Ectodermal cell (in vitro differentiated cells): ENCODE results near the gene MOK.
"Not testable (repeated sequence)": the region's sequence is repeated elsewhere in the genome, so short reads cannot be mapped to it uniquely, and the experiment has no call there.

Source experiments
- H3K27ac ChIP-seq: 2 replicates; pipeline ENCODE4 v1.7.0; 2013; ENCODE audit warnings: mild to moderate bottlenecking, low read depth, low read length; ENCODE audit not compliant: insufficient read depth, poor library complexity, severe bottlenecking
- H3K27me3 ChIP-seq: 2 replicates; pipeline ENCODE4 v1.7.0; 2013; ENCODE audit warnings: mild to moderate bottlenecking, low read length; ENCODE audit not compliant: insufficient read depth, control insufficient read depth, poor library complexity, severe bottlenecking
- H3K36me3 ChIP-seq: one replicate; pipeline ENCODE4 v1.7.0; 2013; ENCODE audit warnings: low read length; ENCODE audit not compliant: control insufficient read depth, insufficient read depth
- H3K4me1 ChIP-seq: one replicate; pipeline ENCODE4 v1.7.0; 2013; ENCODE audit warnings: low read length; ENCODE audit not compliant: control insufficient read depth, insufficient read depth
- H3K4me3 ChIP-seq: 2 replicates; pipeline ENCODE4 v1.7.0; 2013; ENCODE audit warnings: low read depth, low read length, control low read depth; ENCODE audit not compliant: insufficient read depth
- H3K9me3 ChIP-seq: 2 replicates; pipeline ENCODE4 v1.7.0; 2013; ENCODE audit warnings: mild to moderate bottlenecking, low read length, moderate library complexity; ENCODE audit not compliant: control insufficient read depth
- WGBS, 2 experiments: methylation state at CpG; one replicate each; pipeline ENCODE4 v1.1.7; 2013; ENCODE audit warnings: missing lambda C conversion rate in 2 of 2; 5-methylcytosine and 5-hydroxymethylcytosine counted together

MOK gene

DNA sequence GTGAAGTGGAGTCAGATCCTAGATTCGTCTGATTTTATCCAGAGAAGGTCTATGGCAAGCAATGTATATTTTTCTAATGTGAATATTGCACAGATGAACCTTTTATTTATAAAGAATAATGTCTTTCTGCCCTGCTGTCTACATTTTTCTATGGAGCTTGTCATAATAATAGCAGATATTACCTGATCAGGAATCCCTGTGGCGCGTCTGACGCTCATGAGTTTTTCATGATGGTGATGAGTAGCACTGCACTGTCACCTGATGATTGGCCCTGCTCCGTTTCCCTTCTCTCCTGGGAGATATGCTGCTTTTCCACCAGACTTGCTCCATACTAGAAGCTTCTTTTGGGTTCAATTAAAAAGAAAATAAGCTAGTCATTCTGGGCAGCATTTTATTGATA, 37.3 kb upstream of the MOK start:
- no peaks in the 10 kb centered on the region for H3K4me1 ChIP-seq
- no peaks in the 10 kb centered on the region for H3K9me3 ChIP-seq
- no peak overlapping the region for H3K27ac ChIP-seq
- H3K36me3 ChIP-seq = peaks cover 16% of the 10 kb centered on the region
- no peaks in the 10 kb centered on the region for H3K27me3 ChIP-seq
- 95 to 99% methylated on average over 5 of the region's 5 CpGs for WGBS, 2 experiments
- no peak overlapping the region for H3K4me3 ChIP-seq

GRCh38 chr14:102341566-102341965, 36.6 kb upstream of the MOK start:
- H3K27ac ChIP-seq = no peak overlapping the region
- whole genome bisulfite sequencing, 2 experiments = 91 to 93% methylated on average over 8 of the region's 8 CpGs
- H3K9me3 ChIP-seq = no peaks in the 10 kb centered on the region
- H3K4me3 ChIP-seq = no peak overlapping the region
- H3K4me1 ChIP-seq = no peaks in the 10 kb centered on the region
- H3K36me3 ChIP-seq = peaks cover 18% of the 10 kb centered on the region
- H3K27me3 ChIP-seq = no peaks in the 10 kb centered on the region

GRCh38 chr14:102338724-102339123, 33.8 kb upstream of the MOK start:
- WGBS, 2 experiments = 91 to 92% methylated on average over 9 of the region's 9 CpGs
- Histone ChIP-seq H3K4me3 (no peak overlapping the region), H3K9me3 (no peaks in the 10 kb centered on the region), H3K36me3 (peaks cover 17% of the 10 kb centered on the region), H3K27me3 (no peaks in the 10 kb centered on the region), H3K27ac (no peak overlapping the region), H3K4me1 (no peaks in the 10 kb centered on the region)

GRCh38 chr14:102335163-102335562, 30.2 kb upstream of the MOK start:
- Histone ChIP-seq H3K9me3 (no peaks in the 10 kb centered on the region), H3K4me3 (no peak overlapping the region), H3K4me1 (no peaks in the 10 kb centered on the region), H3K27me3 (no peaks in the 10 kb centered on the region), H3K27ac (no peak overlapping the region), H3K36me3 (peaks cover 19% of the 10 kb centered on the region)
- 95% methylated on average over 7 of the region's 7 CpGs for WGBS, 2 experiments

- Histone ChIP-seq H3K27ac (no peak overlapping the region), H3K9me3 (no peaks in the 10 kb centered on the region), H3K4me1 (no peaks in the 10 kb centered on the region), H3K27me3 (no peaks in the 10 kb centered on the region), H3K4me3 (no peak overlapping the region), H3K36me3 (peaks cover 19% of the 10 kb centered on the region)
- 95 to 96% methylated on average over 12 to 13 of the region's 13 CpGs for WGBS, 2 experiments
Observed at GRCh38 chr14:102333795-102334705, 29.1 kb upstream of the MOK start.

DNA sequence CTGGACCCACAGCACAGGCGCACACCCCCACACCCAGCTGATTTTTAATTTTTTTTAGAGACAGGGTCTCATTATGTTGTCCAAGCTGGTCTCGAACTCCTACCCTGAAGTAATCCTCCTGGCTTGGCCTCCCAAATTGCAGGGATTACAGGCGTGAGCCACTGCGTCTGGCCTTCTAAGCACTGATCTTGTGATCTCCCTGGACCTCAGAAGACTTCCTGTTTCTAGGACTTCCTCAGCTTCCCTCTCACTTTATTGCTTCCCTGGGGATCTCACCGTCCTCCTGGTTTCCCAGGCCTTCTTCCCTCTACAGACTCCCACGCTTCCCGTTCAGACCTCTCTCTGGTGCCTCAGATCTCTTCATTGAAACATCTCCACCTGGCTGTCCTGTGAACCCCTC, 28.4 kb upstream of the MOK start:
- H3K27ac ChIP-seq = no peak overlapping the region
- WGBS, 2 experiments = 91 to 92% methylated on average over 7 of the region's 7 CpGs
- peaks cover 19% of the 10 kb centered on the region for H3K36me3 ChIP-seq
- no peaks in the 10 kb centered on the region for H3K4me1 ChIP-seq
- no peak overlapping the region for H3K4me3 ChIP-seq
- H3K9me3 ChIP-seq = no peaks in the 10 kb centered on the region
- no peaks in the 10 kb centered on the region for H3K27me3 ChIP-seq

DNA sequence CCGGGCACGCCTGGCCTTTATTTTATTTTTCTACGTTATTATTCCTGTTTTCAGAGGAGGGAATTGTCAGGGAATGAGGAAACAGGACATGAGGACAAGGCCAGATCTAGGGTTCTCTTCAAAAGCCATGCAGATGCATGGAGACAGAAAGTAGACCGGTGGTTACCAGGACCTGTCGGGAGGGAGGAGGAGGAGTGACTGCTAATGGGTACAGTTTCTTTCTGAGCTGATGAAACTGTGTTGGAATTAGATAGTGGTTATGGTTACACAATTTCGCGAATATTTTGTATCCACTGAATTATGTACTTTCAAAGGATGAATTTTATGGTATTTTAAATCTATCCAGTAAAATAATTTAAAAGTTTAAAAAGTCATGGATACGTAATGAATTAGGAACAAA, 25.8 kb upstream of the MOK start:
- H3K4me3 ChIP-seq = no peak overlapping the region
- no peaks in the 10 kb centered on the region for H3K27me3 ChIP-seq
- H3K36me3 ChIP-seq = peaks cover 15% of the 10 kb centered on the region
- no peaks in the 10 kb centered on the region for H3K4me1 ChIP-seq
- no peaks in the 10 kb centered on the region for H3K9me3 ChIP-seq
- H3K27ac ChIP-seq = no peak overlapping the region
- 96% methylated on average over 6 to 8 of the region's 8 CpGs for WGBS, 2 experiments

GRCh38 chr14:102329381-102329780, 24.4 kb upstream of the MOK start:
- not testable (repeated sequence) for H3K4me3 ChIP-seq, H3K27me3 ChIP-seq, H3K4me1 ChIP-seq, H3K9me3 ChIP-seq, H3K27ac ChIP-seq
- WGBS, 2 experiments = 90 to 94% methylated on average over 6 of the region's 6 CpGs
- peaks cover 14% of the 10 kb centered on the region for H3K36me3 ChIP-seq

- 95 to 96% methylated on average over 14 of the region's 14 CpGs for WGBS, 2 experiments
- Histone ChIP-seq H3K4me1 (no peaks in the 10 kb centered on the region), H3K9me3 (no peaks in the 10 kb centered on the region), H3K4me3 (no peak overlapping the region), H3K27me3 (no peaks in the 10 kb centered on the region), H3K36me3 (peaks cover under 1% of the 10 kb centered on the region), H3K27ac (no peak overlapping the region)
Observed at GRCh38 chr14:102326583-102326982, 21.6 kb upstream of the MOK start.

DNA sequence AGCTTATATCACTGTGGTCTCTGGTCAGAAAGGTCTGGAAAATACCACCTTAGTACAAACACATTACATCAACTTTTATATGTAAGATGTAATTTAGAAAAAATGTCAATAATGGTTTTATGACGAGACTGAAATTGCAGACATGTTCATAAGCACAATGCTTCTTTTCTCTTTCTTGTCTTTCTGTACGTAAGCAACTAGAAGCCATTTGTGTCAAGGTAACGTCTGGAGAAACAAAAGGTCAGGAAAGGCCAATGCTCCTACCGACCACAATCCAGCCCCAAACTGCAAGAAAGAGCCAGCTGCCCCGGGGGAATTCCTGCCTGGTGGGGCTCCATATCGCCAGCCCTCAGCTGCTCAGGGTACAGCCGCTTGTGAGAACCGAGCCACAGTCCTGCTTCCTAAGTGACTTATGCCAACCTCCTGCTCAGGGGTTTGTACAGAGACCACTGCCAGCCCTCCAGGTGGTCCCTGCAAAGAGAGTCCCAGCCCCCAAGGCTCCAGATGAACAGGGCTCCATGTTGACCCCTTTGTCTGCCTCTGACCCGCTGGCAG, 20.9 kb upstream of the MOK start:
- Histone ChIP-seq H3K27me3 (no peaks in the 10 kb centered on the region), H3K4me3 (no peak overlapping the region), H3K27ac (no peak overlapping the region), H3K36me3 (no peaks in the 10 kb centered on the region), H3K9me3 (no peaks in the 10 kb centered on the region), H3K4me1 (no peaks in the 10 kb centered on the region)
- 75 to 82% methylated on average over 9 of the region's 9 CpGs for WGBS, 2 experiments
